ENCODE measurements around the gene OR8G1. TPM values are rescaled to one million over a fixed set of nuclear protein-coding genes. Genes with fewer than 3 reads are reported as not detected.

The OR8G1 gene
- total RNA-seq, 1 experiment from 2014 or later = not detected

- intact Hi-C loops (cut with micrococcal nuclease; ENCODE audit: unreplicated experiment) (no loop called here), in situ Hi-C loops (cut with HindIII; ENCODE audit: low pct_unique_long_range_greater_than_20kb, low sequenced_read_pairs) (no loop called here)
- Histone ChIP-seq H3K4me1 (ENCODE audit: control insufficient read depth, insufficient read depth, low read length) (no peaks in the 10 kb centered on the region), H3K4me3 (ENCODE audit: low read depth in 2 of 2, low read length in 2 of 2) (no peak overlapping the region), H3K36me3 (ENCODE audit: control insufficient read depth, insufficient read depth, low read length) (no peaks in the 10 kb centered on the region), H3K27ac (ENCODE audit: low read length) (no peak overlapping the region), H3K27me3 (ENCODE audit: control insufficient read depth, insufficient read depth, low read length) (no peaks in the 10 kb centered on the region), H3K9me3 (ENCODE audit: control insufficient read depth, insufficient read depth, low read depth, low read length) (no peaks in the 10 kb centered on the region)
- TF ChIP-seq TCF7L2 (IDR thresholded peaks at IDR 0.05; ENCODE audit: low read depth, low read length) (no peak), REST (IDR thresholded peaks at IDR 0.05; ENCODE audit: insufficient read depth in 1 of 2, low read depth in 2 of 2, low read length in 1 of 2) (no peak), POLR2AphosphoS5 (IDR thresholded peaks at IDR 0.05; ENCODE audit: low read depth, low read length) (no peak), SIN3A (IDR thresholded peaks at IDR 0.05; ENCODE audit: borderline replicate concordance, insufficient read depth, low read depth, low read length) (no peak)
- POLR2A ChIA-PET = no interaction called here
- ATAC-seq (no peak), DNase-seq (ENCODE audit: low read depth, low spot score) (no peak)
- CTCF ChIA-PET = no interaction called here
- no TSS peak for BruUV-seq (replicated peaks)
These were observed 37.9 kb upstream of the OR8G1 start for GRCh38 chr11:124202951-124203350.

GRCh38 chr11:124204008-124204407, 36.9 kb upstream of the OR8G1 start:
- CTCF ChIA-PET = no interaction called here
- in situ Hi-C loops (cut with HindIII; ENCODE audit: low pct_unique_long_range_greater_than_20kb, low sequenced_read_pairs) = no loop called here
- BruUV-seq (replicated peaks) = no TSS peak

GRCh38 chr11:124207102-124207792, 33.6 kb upstream of the OR8G1 start:
- BruUV-seq (replicated peaks) = no TSS peak
- H3K36me3 ChIP-seq (ENCODE audit: control insufficient read depth, insufficient read depth, low read length) = no peaks in the 10 kb centered on the region
- H3K27me3 ChIP-seq (ENCODE audit: control insufficient read depth, insufficient read depth, low read length) = no peaks in the 10 kb centered on the region
- ATAC-seq (no peak), DNase-seq (ENCODE audit: low read depth, low spot score) (no peak)
- TF ChIP-seq REST (IDR thresholded peaks at IDR 0.05; ENCODE audit: insufficient read depth in 1 of 2, low read depth in 2 of 2, low read length in 1 of 2) = no peak
- TF ChIP-seq POLR2AphosphoS5 (IDR thresholded peaks at IDR 0.05; ENCODE audit: low read depth, low read length) = no peak
- no peak for TF ChIP-seq TCF7L2 (IDR thresholded peaks at IDR 0.05; ENCODE audit: low read depth, low read length)
- no peak for TF ChIP-seq SIN3A (IDR thresholded peaks at IDR 0.05; ENCODE audit: borderline replicate concordance, insufficient read depth, low read depth, low read length)
- TF ChIP-seq CTCF (IDR thresholded peaks at IDR 0.05) = no peak
- ChIA-PET CTCF (no interaction called here), POLR2A (no interaction called here)
- no peak overlapping the region for H3K4me3 ChIP-seq (ENCODE audit: low read depth in 2 of 2, low read length in 2 of 2)
- H3K27ac ChIP-seq (ENCODE audit: low read length) = no peak overlapping the region
- no peaks in the 10 kb centered on the region for H3K4me1 ChIP-seq (ENCODE audit: control insufficient read depth, insufficient read depth, low read length)
- H3K9me3 ChIP-seq (ENCODE audit: control insufficient read depth, insufficient read depth, low read depth, low read length) = no peaks in the 10 kb centered on the region
- intact Hi-C loops (cut with micrococcal nuclease; ENCODE audit: unreplicated experiment) = no loop called here
- in situ Hi-C loops (cut with HindIII; ENCODE audit: low pct_unique_long_range_greater_than_20kb, low sequenced_read_pairs) = no loop called here

More at GRCh38 chr11:124204008-124204407, 36.9 kb upstream of the OR8G1 start:
- no peaks in the 10 kb centered on the region for H3K4me1 ChIP-seq (ENCODE audit: control insufficient read depth, insufficient read depth, low read length)
- H3K36me3 ChIP-seq (ENCODE audit: control insufficient read depth, insufficient read depth, low read length) = no peaks in the 10 kb centered on the region
- H3K27me3 ChIP-seq (ENCODE audit: control insufficient read depth, insufficient read depth, low read length) = no peaks in the 10 kb centered on the region
- POLR2A ChIA-PET = no interaction called here
- H3K4me3 ChIP-seq (ENCODE audit: low read depth in 2 of 2, low read length in 2 of 2) = no peak overlapping the region
- DNase-seq (ENCODE audit: low read depth, low spot score) (no peak), ATAC-seq (peak; percentile 45; the same call in 1 of the 2 replicates)
- no peak for TF ChIP-seq TCF7L2 (IDR thresholded peaks at IDR 0.05; ENCODE audit: low read depth, low read length)
- intact Hi-C loops (cut with micrococcal nuclease; ENCODE audit: unreplicated experiment) = no loop called here
- no peaks in the 10 kb centered on the region for H3K9me3 ChIP-seq (ENCODE audit: control insufficient read depth, insufficient read depth, low read depth, low read length)
- H3K27ac ChIP-seq (ENCODE audit: low read length) = no peak overlapping the region

All from Panc1 (cell line).